Measurements from ENCODE around the gene TSEN2. TPM values are rescaled to one million over a fixed set of nuclear protein-coding genes. Genes with fewer than 3 reads are reported as not detected.

The TSEN2 gene
- total RNA-seq, 1 experiment from 2014 or later, result 22.0 TPM

GRCh38 chr3:12496453-12496761 is 12.1 kb downstream of the TSEN2 start:
- H3K18ac ChIP-seq (ENCODE audit: insufficient read length, low read depth, low read length), result no peak overlapping the region
- no peaks in the 10 kb centered on the region for H3K27me3 ChIP-seq (ENCODE audit: insufficient read depth, low read length)
- no peak overlapping the region for H3T11ph ChIP-seq (ENCODE audit: low read length)
- no peak overlapping the region for H2AK5ac ChIP-seq (ENCODE audit: insufficient read length, low read length)
- Mint-ChIP-seq H3K4me1 (no peaks in the 10 kb centered on the region; a peak in 1 of 4 replicates), H3K4me3 (no peak overlapping the region), H3K27me3 (ENCODE audit: low read depth) (no peaks in the 10 kb centered on the region), H3K27ac (no peak overlapping the region), H3K9me3 (no peaks in the 10 kb centered on the region), H3K36me3 (ENCODE audit: insufficient read depth in 1 of 3, low read depth in 3 of 3) (peaks cover 30 to 75% (median 62%) of the 10 kb centered on the region in 3 experiments; a peak in 6 of 7 replicates)
- H3K14ac ChIP-seq (ENCODE audit: insufficient read depth, low read length), result no peak overlapping the region
- no CpG with 5 or more reads among the region's 1 CpG for WGBS (ENCODE audit: extremely low coverage, insufficient read length, low lambda C conversion rate)
- H3K4ac ChIP-seq (ENCODE audit: low read depth, low read length), result no peak overlapping the region
- no peak overlapping the region for H3K4me2 ChIP-seq (ENCODE audit: insufficient read depth, insufficient read length, low read length)
- no peaks in the 10 kb centered on the region for H3K79me2 ChIP-seq (ENCODE audit: insufficient read depth, low read length)
- H4K5ac ChIP-seq (ENCODE audit: insufficient read length, low read depth, low read length), result no peak overlapping the region
- H2BK15ac ChIP-seq (ENCODE audit: low read depth, low read length), result no peak overlapping the region
- H2BK5ac ChIP-seq (ENCODE audit: insufficient read length, low read length), result no peak overlapping the region
- no peaks in the 10 kb centered on the region for H3K4me1 ChIP-seq (ENCODE audit: insufficient read depth, low read length)
- H3K9me3 ChIP-seq (ENCODE audit: control insufficient read depth, low read depth, low read length), result no peaks in the 10 kb centered on the region
- no peak overlapping the region for H4K91ac ChIP-seq (ENCODE audit: insufficient read length, low read depth, low read length)
- H2AFZ ChIP-seq (ENCODE audit: low read length), result no peak overlapping the region
- no peak overlapping the region for H3K9ac ChIP-seq (ENCODE audit: extremely low read depth, insufficient read length, low read length)
- H3K56ac ChIP-seq (ENCODE audit: insufficient read length, low read depth, low read length), result no peak overlapping the region
- no peaks in the 10 kb centered on the region for H3K79me1 ChIP-seq (ENCODE audit: insufficient read depth, low read depth, low read length, poor library complexity, severe bottlenecking)
- no peak overlapping the region for H3K27ac ChIP-seq (ENCODE audit: insufficient read length, low read depth, low read length)
- H2BK20ac ChIP-seq (ENCODE audit: low read depth, low read length, poor library complexity, severe bottlenecking), result no peak overlapping the region
- DNase-seq, result no peak
- H3K23ac ChIP-seq (ENCODE audit: insufficient read length, low read depth, low read length), result no peak overlapping the region
- TF ChIP-seq, protein P1, sequence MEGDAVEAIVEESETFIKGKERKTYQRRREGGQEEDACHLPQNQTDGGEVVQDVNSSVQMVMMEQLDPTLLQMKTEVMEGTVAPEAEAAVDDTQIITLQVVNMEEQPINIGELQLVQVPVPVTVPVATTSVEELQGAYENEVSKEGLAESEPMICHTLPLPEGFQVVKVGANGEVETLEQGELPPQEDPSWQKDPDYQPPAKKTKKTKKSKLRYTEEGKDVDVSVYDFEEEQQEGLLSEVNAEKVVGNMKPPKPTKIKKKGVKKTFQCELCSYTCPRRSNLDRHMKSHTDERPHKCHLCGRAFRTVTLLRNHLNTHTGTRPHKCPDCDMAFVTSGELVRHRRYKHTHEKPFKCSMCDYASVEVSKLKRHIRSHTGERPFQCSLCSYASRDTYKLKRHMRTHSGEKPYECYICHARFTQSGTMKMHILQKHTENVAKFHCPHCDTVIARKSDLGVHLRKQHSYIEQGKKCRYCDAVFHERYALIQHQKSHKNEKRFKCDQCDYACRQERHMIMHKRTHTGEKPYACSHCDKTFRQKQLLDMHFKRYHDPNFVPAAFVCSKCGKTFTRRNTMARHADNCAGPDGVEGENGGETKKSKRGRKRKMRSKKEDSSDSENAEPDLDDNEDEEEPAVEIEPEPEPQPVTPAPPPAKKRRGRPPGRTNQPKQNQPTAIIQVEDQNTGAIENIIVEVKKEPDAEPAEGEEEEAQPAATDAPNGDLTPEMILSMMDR (conservative IDR thresholded peaks at IDR 0.05), result no peak
- H2BK120ac ChIP-seq (ENCODE audit: low read depth, low read length, poor library complexity, severe bottlenecking), result no peak overlapping the region
- no peak overlapping the region for H2BK12ac ChIP-seq (ENCODE audit: insufficient read length, low read depth, low read length)
- no peaks in the 10 kb centered on the region for H3K23me2 ChIP-seq (ENCODE audit: insufficient read length, low read depth, low read length, poor library complexity, severe bottlenecking)
- H4K20me1 ChIP-seq (ENCODE audit: control insufficient read depth, insufficient read depth, insufficient read length), result no peaks in the 10 kb centered on the region
- H4K8ac ChIP-seq (replicated peaks; ENCODE audit: insufficient read length, low read depth, low read length), result no peak overlapping the region

All from H9 (cell line).